ENCODE measurements around the gene ZNF813. TPM values are rescaled to one million over a fixed set of nuclear protein-coding genes. Genes with fewer than 3 reads are reported as not detected.
A peak's percentile ranks its signal among the peaks of the same experiment; 100 is the strongest.

Gene ZNF813
- total and polyA plus RNA-seq, 9 of the 15 experiments (the other 6 are each of a cell fraction or from before 2014, with no cell fraction given) = 1.3 to 8.0 (median 5.3) TPM

- TF ChIP-seq GATAD2A (IDR thresholded peaks at IDR 0.05) (no peak), TFAM (CRISPR knock-in tag; conservative IDR thresholded peaks at IDR 0.05) (no peak), ZBTB49 (CRISPR knock-in tag; IDR thresholded peaks at IDR 0.05; ENCODE audit: borderline replicate concordance) (no peak), ZC3H8 (IDR thresholded peaks at IDR 0.05) (no peak), GABPB2 (CRISPR knock-in tag; conservative IDR thresholded peaks at IDR 0.05) (no peak), HDAC1 (IDR thresholded peaks at IDR 0.05) (peak in 1 of 2 experiments; percentile 48; a peak in 2 of 4 replicates), HDAC8 (tag; IDR thresholded peaks at IDR 0.05) (no peak), CC2D1A (IDR thresholded peaks at IDR 0.05) (no peak), KLF6 (CRISPR knock-in tag; IDR thresholded peaks at IDR 0.05; ENCODE audit: borderline replicate concordance) (no peak), RCOR1 (IDR thresholded peaks at IDR 0.05; ENCODE audit: borderline replicate concordance in 1 of 2, low read depth in 2 of 2, low read length in 2 of 2) (no peak), MEIS2 (IDR thresholded peaks at IDR 0.05; ENCODE audit: partially characterized antibody) (no peak), FOXA1 (IDR thresholded peaks at IDR 0.05; ENCODE audit: borderline replicate concordance) (no peak), ZNF717 (CRISPR knock-in tag; IDR thresholded peaks at IDR 0.05) (no peak), IRF9 (tag; IDR thresholded peaks at IDR 0.05) (no peak), MNT (conservative IDR thresholded peaks at IDR 0.05) (peak; percentile 42 to 70; a peak in 3 of 4 replicates), PRMT5 (CRISPR knock-in tag; IDR thresholded peaks at IDR 0.05) (no peak), TAF7 (tag; IDR thresholded peaks at IDR 0.05) (no peak), ZNF592 (IDR thresholded peaks at IDR 0.05) (peak; percentile 76), CBX2 (IDR thresholded peaks at IDR 0.05; ENCODE audit: insufficient read depth, low read length, poor library complexity, severe bottlenecking) (no peak), MCM7 (IDR thresholded peaks at IDR 0.05) (no peak)
These were observed 53.2 kb downstream of the ZNF813 start (continued) for GRCh38 chr19:53520547-53521372.

Data from K562 (cell line).